IPS-18a (cell line): Measurements from ENCODE around the gene KLHL29.

Source experiments
- H3K27ac ChIP-seq: one replicate; pipeline ENCODE4 v1.5.1; 2013; ENCODE audit warnings: low read length
- H3K27me3 ChIP-seq: one replicate; pipeline ENCODE4 v1.6.1; 2013; ENCODE audit warnings: mild to moderate bottlenecking, low read length; ENCODE audit not compliant: control insufficient read depth, insufficient read depth
- H3K36me3 ChIP-seq: one replicate; pipeline ENCODE4 v1.6.1; 2013; ENCODE audit warnings: low read depth, low read length; ENCODE audit not compliant: control insufficient read depth
- H3K4me1 ChIP-seq: one replicate; pipeline ENCODE4 v1.6.1; 2013; ENCODE audit warnings: low read depth, low read length; ENCODE audit not compliant: control insufficient read depth
- H3K4me3 ChIP-seq: one replicate; pipeline ENCODE4 v1.5.1; 2013; ENCODE audit warnings: low read length
- H3K9ac ChIP-seq: one replicate; pipeline ENCODE4 v1.6.1; 2013; ENCODE audit warnings: mild to moderate bottlenecking, low read length, moderate library complexity
- H3K9me3 ChIP-seq: one replicate; pipeline ENCODE4 v1.6.1; 2013; ENCODE audit warnings: low read depth, low read length; ENCODE audit not compliant: control insufficient read depth

KLHL29 gene

DNA sequence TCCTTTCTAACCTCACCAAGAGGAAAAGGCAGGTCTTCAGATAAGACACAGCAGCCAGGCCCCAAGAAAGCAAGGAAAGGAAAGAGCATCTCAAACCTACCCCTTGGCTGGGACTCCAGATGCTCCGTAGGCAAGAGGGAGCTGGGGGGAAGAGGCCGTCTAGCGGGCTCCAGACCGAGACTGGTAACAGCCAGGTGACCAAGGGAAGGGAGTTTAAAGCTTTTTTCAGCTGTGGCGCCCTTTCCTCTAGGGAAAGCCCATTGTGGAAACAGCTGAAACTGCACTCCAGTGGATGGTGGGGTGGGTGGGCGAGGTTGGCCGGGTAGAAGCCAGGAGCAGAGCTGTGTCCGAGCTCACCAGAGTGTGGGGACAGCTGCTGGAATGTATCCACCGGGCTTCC, 180.4 kb downstream of the KLHL29 start:
- Histone ChIP-seq H3K27me3 (no peaks in the 10 kb centered on the region), H3K9ac (no peak overlapping the region), H3K9me3 (no peaks in the 10 kb centered on the region), H3K4me3 (no peak overlapping the region), H3K4me1 (peaks cover 11% of the 10 kb centered on the region), H3K27ac (no peak overlapping the region), H3K36me3 (no peaks in the 10 kb centered on the region)

DNA sequence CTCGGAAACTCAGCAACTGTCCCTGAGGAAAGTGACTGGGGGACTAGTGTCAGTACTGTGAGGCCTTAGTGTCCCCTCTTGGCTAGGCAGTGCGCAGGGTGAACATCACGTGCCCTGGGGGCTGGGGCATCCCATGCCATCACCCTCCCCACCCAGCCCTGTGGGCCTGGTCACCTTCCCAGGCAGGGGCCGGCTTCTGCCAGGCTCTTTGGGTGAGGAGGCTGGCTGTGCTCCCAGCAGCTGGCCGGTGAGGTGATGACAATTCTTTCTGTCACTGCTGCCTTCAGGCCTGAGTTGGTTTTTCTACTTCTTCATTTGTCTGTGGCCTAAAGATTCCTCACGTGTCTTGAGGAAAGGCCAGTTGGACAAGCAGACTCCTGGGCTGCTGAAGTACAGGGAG, 180.8 kb downstream of the KLHL29 start:
- H3K9me3 ChIP-seq: no peaks in the 10 kb centered on the region
- no peak overlapping the region for H3K4me3 ChIP-seq
- H3K27ac ChIP-seq: peak overlapping the region; percentile 26
- H3K36me3 ChIP-seq: no peaks in the 10 kb centered on the region
- peaks cover 11% of the 10 kb centered on the region for H3K4me1 ChIP-seq
- H3K9ac ChIP-seq: no peak overlapping the region
- no peaks in the 10 kb centered on the region for H3K27me3 ChIP-seq

DNA sequence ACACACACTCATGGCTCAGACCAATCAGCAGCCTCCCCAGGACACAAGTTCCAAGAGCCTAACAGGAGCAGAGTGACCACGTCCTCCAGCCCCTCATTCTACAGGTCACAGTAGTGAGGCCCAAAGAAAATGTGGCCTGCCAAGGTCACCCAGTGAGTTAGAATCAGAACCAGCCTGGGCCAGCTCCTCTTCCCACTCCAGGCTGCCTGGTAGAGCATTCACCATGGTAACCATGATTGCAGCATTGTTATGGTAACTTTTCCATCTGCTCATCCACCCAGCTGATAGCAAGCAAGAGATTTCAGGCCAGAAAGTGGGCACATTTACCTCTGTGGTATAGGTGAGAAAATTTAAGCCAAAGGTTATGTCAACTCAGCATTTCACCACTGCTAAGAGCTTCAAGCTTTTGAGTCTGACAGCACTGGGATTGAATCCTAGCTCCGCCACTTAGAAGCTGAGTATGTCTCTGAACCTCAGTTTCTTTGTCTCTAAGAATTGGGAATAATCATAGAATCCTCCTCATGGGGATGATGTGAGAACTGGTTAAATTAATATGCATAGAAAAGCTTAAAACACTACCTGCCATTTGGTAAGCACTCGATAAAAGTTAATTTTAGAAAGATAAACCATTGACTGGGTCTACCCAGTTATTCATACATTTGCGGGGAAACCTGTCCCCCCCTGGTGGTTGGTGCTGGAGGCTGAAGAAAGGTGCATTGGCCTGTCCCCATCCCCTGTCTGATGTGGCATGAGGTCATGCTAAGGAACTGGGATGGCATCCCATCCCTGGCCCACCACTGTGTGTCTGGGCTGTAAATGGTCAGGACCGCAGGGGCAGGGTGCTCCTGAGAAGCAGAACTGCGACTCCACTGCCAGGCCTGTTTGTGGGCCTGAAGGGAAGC, 181.5 kb downstream of the KLHL29 start:
- peaks cover 11% of the 10 kb centered on the region for H3K4me1 ChIP-seq
- no peaks in the 10 kb centered on the region for H3K27me3 ChIP-seq
- no peaks in the 10 kb centered on the region for H3K9me3 ChIP-seq
- H3K27ac ChIP-seq: peak overlapping the region; percentile 26
- H3K9ac ChIP-seq: no peak overlapping the region
- H3K36me3 ChIP-seq: no peaks in the 10 kb centered on the region
- no peak overlapping the region for H3K4me3 ChIP-seq

DNA sequence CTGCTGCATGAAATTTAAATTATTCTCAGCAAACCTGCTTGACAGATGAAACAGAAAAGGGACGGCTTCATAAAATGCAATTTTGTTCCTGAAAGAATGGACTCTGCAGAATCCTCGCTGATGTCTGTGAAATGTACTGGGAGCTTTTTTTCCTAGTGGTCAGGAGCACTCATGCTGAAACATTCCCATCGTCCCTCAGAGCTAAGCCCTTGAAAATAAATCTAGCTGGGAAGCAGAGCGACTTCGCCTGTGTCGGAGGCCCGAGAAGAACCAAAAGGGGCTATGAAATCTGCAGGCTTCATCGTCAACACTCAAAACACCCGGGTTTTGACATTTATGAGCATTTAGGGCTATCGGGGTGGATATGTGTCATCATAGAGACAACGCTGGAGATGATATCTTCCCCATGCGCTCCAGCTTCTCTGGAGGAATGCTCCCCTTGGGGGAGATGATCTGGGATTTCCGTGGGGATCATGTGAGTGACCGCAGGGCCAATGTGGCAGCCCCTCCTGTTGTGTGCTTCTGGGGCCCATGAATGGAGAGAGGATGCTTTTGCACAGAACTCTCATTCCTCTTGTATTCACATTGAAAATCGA, 182.3 kb downstream of the KLHL29 start:
- H3K36me3 ChIP-seq: no peaks in the 10 kb centered on the region
- peaks cover 11% of the 10 kb centered on the region for H3K4me1 ChIP-seq
- no peaks in the 10 kb centered on the region for H3K9me3 ChIP-seq
- H3K27me3 ChIP-seq: no peaks in the 10 kb centered on the region
- H3K27ac ChIP-seq: no peak overlapping the region
- no peak overlapping the region for H3K4me3 ChIP-seq
- H3K9ac ChIP-seq: no peak overlapping the region

DNA sequence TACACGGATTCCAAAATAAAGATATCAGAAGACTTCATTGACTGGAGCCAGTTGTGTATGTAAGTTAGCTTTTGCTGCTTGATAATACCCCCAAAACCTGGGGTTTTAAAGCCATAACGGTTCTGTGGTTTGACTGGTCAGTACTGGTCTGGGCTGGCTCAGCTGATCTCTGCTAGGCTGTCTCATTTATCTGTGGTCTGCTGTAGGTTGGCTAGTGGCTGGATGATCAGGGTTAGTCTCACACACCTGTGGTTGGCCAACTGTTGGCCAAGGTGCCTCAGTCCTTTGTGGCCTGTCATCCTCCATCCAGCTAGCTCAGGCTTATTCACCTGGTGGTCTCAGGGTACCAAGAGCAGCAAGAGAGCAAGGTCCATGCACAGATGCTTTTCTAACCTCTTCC, 183.2 kb downstream of the KLHL29 start:
- peaks cover 11% of the 10 kb centered on the region for H3K4me1 ChIP-seq
- H3K9me3 ChIP-seq: no peaks in the 10 kb centered on the region
- H3K27me3 ChIP-seq: no peaks in the 10 kb centered on the region
- no peak overlapping the region for H3K27ac ChIP-seq
- H3K36me3 ChIP-seq: no peaks in the 10 kb centered on the region
- H3K4me3 ChIP-seq: no peak overlapping the region
- H3K9ac ChIP-seq: no peak overlapping the region

DNA sequence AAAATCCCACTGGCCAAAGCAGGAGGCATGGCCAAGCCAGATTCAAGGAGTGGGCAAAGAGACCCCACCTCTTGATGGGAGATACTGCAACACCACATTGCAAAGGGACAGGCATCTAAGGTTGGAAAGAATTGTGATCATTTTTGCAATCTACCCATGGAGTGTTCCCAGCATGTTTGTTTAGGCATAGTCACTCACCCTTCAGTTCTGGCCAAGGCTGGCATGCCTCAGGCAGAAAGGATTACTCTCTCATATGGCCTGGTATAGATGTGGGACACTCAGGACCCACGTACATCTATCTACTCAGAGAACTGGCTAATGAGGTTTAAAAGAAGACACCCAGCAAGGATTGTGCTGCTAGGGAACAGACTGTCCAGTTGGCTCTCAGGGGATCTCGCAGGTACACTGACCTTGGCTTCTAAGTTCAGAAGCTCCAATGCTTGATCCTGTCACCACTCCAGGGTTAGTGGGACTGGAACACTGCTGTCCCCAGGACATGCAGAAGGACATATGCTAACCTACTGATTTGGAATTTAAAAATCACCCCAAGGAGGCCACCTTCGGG, 183.7 kb downstream of the KLHL29 start:
- Histone ChIP-seq H3K4me3 (no peak overlapping the region), H3K27me3 (no peaks in the 10 kb centered on the region), H3K27ac (no peak overlapping the region), H3K9me3 (no peaks in the 10 kb centered on the region), H3K9ac (no peak overlapping the region), H3K36me3 (no peaks in the 10 kb centered on the region), H3K4me1 (peaks cover 11% of the 10 kb centered on the region)

DNA sequence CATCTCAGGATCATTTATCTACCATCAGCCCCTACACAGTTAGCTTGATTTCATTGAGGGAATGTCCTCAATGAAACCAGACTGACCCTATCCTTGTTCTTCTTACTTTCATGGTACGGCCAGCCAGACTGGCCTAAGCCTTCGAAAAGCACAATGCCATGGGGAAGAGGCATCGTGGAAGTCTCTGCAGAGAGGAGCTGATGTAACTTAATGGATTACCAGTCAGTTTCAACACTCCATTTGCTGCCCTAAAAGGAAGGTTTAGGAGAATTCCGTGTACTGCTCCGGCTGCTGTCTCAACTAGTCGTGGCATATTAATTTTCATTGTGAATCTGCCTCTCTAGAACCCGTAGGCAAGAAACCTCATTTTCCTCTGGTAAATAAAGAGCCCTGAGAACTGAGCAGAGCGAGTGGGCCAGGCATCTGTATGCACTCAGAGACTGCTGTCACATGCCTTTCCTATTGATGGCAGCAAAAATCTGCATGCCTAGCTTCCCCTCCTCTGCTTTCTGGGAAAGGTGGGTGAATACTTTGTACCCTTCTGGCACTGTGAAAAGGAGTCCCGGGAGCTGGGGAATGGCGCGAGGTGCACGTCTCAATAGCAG, 184.9 kb downstream of the KLHL29 start:
- H3K4me1 ChIP-seq: peaks cover 7% of the 10 kb centered on the region

DNA sequence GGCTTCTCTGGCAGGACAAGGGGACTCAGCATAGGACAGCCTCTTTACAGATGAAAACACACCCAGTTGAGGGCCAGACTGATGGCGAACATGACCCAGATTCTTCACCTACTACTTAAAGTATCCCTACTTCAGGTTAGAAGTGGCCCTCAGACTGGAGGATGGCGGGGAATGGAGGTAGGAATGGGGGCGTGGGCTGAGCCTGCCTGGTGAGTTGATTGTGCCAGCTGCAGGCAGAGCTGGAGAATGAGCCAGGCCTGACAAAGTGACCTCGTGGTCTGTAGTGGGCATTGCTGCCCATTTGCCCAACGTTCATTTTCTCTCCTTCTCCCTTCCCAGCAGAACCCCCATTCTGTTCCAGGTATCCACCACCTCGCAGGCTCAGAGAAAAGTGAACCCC, 186.1 kb downstream of the KLHL29 start:
- Histone ChIP-seq H3K27ac (no peak overlapping the region), H3K4me1 (peaks cover 6% of the 10 kb centered on the region), H3K27me3 (no peaks in the 10 kb centered on the region)

More for the DNA sequence above, 184.9 kb downstream of the KLHL29 start:
- Histone ChIP-seq H3K9ac (no peak overlapping the region), H3K9me3 (no peaks in the 10 kb centered on the region), H3K36me3 (no peaks in the 10 kb centered on the region), H3K27ac (no peak overlapping the region), H3K4me3 (no peak overlapping the region), H3K27me3 (no peaks in the 10 kb centered on the region)

DNA sequence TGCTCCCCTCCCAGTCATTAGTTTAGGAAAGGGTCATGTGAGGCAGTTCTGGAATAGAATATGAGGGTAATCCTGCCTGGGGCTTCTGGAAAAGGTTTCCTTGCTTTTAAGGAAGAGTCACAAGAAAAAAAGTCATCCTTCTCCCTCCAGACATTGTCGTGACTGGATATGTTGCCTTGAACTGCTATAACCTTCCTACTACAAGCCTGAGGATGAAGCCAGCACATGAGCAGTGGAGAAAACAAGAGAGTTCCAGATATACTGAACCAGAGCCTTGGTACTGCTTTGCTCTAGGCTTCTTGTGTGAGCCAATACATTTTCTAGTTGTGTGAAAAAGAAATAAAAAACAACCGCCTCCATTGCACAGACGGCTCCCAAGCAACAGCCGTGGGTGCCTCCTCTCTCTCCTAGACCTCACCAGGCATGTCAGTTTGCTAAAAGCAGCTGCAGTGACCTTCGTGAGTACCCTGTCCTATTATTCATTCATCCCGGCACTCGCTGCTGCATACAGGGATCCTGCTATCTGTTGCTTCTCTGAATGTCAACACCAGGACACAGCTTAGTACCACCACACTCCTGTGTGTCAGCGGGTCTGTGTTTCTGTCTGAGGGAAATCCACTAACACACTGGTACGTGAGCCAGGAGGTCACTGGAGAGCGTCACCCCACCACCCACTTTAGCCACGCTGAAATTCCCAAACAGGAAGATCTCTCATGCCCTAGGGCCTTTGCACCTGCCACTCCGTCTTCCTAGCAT, 186.7 kb downstream of the KLHL29 start:
- H3K4me3 ChIP-seq: no peak overlapping the region
- no peak overlapping the region for H3K9ac ChIP-seq
- no peaks in the 10 kb centered on the region for H3K4me1 ChIP-seq
- no peaks in the 10 kb centered on the region for H3K27me3 ChIP-seq
- H3K36me3 ChIP-seq: no peaks in the 10 kb centered on the region
- H3K27ac ChIP-seq: no peak overlapping the region
- no peaks in the 10 kb centered on the region for H3K9me3 ChIP-seq

More for the DNA sequence above, 186.1 kb downstream of the KLHL29 start:
- Histone ChIP-seq H3K9ac (no peak overlapping the region), H3K4me3 (no peak overlapping the region), H3K36me3 (no peaks in the 10 kb centered on the region), H3K9me3 (no peaks in the 10 kb centered on the region)

DNA sequence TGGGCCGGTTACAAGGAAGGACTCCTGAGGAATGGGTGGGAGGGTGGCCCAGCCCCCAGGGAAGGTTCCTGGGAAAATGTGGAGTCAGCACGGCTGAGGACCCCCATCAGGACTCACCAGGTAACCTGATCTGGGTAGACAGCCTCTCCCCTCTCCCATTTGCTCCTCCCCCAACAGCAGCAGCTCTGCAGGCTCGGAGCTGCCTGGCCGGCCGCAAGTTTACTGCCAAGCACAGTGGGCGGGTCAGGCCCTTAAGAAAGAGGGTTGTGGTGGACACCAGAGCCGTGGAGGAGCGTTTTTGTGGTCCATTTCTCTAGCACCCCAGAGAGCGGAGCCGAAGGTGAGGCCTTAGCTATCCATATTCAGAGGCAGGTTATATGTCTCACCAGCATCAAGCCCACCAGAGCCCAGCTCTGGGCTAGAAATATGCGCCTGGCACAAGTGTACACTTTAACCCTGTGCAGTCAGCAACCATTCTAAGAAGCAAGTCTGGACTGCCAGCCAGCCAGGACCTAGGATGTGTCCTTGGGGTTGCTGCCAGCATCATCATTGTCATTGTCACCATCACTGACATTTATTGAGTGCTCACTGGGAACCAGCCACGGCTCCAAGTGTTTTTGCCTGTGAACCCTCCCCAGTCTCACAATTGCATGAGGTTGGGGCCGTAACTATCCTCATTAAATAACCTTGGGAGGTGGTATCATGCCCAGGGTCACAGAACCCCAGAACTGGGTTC, 190.1 kb downstream of the KLHL29 start:
- Histone ChIP-seq H3K9ac (no peak overlapping the region), H3K36me3 (no peaks in the 10 kb centered on the region), H3K4me3 (no peak overlapping the region), H3K4me1 (no peaks in the 10 kb centered on the region), H3K9me3 (no peaks in the 10 kb centered on the region), H3K27me3 (no peaks in the 10 kb centered on the region), H3K27ac (no peak overlapping the region)
